NCI-H1105 (cell line): ENCODE data around the gene HIBCH.
A peak's percentile ranks its signal among the peaks of the same experiment; 100 is the strongest.
"Not testable (repeated sequence)": the region's sequence is repeated elsewhere in the genome, so short reads cannot be mapped to it uniquely, and the experiment has no call there.

ENCODE experiments used
- DNase-seq: peaks from one replicate; lab custom pipeline; 2025; lab: John Stamatoyannopoulos, UW

HIBCH gene

DNA sequence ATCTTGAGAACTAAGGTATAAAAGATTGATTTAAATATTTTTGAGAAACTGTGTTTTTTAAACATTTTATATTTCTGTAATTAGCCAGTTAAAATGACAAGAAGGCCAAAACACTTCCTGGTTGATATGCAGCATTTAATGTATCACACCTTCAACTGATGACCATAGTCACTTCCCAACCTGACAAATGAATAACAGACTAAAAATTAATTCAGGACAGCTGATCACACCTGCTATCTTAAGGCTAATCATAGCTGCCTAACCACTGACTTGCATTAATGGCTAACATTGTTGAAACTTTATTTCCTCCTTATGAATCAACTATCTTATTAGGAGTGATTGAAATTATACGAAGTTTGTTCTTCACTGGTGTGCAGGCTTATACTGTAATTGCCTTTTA is 131.3 kb downstream of the HIBCH start:
- no peak for DNase-seq

DNA sequence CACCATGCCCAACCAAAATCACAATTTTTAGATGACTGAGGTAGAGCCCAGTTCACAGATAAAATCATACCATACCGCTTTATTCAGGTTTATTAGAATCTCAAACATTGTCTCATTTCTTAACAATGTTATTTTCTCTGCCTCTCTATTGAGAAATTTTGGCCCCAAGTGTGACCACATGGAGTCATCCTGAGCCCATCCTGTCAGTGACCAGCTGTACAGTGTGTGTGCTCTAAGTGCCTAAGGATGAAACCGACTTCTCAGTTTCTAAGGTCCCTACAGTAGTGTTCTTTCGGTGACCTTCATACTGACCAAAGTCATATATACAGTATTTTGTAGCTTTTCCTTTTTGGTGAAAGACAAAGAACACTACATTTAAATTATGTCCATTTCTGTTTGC is 133.4 kb downstream of the HIBCH start:
- no peak for DNase-seq

DNA sequence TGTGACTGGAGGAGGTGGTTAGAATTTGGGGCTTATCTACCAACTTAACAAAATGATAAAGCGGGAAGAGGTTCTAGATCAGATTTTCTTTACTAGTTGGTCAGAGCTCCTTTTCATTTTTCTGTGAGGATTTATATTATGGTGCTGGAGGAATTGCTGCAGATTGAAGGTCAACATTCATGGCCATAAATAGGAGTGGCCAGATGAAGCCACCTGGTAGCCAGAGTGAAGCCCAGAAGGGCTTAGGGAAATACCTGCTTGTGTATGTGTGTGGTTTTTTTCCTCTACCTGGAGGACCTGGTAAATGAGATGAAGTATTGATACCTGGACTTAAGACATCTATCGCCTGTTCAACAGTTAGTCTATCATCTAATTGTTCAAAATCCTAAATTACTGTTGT is 134.2 kb downstream of the HIBCH start:
- no peak for DNase-seq

DNA sequence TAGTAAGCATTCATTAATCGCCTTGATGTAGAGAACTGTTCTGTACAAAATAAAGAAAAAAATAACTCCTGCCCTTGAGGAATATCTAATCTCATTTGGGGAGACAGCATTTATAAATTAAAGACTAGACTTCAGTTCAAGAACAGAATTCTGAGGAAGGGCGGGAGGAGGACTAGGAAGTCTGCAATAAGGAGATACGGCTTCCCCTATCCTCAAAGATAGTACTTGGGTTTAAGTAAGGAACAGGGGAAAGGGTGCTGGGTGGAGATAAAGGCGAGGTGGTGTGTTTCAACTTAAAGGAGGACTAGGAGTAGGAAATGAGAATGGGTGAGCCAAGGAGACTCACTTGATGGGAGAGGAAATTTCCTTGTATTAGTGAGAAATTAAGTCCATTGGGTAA is 135.2 kb downstream of the HIBCH start:
- DNase-seq = no peak

DNA sequence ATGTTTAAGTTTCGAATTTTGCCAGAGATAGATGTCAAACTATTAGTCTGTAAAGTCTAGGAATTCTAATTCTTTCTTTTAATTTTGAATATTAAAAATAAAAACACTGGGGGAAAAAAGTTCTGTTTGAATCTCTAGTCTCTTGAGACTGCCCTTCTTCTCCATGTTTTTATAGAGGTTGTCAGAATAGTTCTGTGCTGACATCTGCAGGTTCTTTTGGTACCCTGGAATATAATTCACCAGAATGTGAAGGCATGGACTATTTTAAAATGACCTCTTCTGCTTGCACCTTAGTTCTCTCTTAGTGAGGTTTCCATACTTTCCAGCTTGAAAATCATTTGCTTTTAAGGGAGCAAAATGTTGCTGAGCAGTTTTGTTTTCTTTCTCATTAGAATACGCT is 136.1 kb downstream of the HIBCH start:
- no peak for DNase-seq

DNA sequence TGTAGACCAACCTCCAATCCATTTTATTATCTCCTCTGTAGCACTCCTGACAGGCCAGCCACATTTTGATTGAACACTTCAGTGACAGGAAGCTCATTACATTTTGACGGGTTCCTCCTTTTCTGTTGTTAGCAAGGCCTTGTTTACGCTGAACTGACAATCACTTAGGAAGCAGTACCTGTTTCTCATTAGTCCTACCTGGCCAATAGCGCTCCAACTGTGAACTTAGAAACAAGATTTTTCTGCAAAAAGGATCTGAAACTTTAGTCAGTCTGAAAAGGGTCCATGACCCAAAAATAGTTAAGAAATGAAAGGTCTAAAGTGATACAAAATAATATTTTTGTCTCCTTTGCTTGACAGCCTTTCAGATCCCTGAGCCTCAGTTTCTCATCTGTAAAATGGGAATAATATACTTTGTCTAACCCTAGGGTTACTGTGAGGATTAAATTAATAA is 137.5 kb downstream of the HIBCH start:
- DNase-seq = no peak

DNA sequence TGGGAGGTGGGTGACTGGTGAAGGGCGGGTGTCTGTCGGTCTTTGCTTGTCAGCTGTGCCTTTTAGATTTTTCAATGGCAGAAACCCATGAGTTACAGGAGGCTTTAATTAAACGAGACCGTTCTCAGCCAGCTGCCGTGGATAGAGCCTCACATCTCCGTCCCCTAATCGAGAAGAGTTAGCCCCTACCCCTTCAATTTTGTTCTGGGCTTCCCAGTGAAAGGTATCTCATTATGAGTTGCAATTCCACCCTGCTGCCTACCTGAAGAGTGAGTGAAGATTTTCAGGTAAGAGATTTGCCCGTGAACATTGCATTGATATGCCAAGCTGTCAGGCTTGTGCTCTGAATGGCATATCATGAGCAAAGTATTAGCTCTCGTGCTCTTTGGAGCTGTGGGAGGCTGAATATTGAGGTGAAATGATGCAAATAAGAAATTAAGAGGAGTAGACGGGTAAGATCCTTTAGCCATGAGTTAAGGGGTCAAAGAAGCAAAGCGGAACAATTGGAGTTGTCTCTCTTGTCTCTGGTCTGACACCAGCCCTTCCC is 138.4 kb downstream of the HIBCH start:
- no peak for DNase-seq

DNA sequence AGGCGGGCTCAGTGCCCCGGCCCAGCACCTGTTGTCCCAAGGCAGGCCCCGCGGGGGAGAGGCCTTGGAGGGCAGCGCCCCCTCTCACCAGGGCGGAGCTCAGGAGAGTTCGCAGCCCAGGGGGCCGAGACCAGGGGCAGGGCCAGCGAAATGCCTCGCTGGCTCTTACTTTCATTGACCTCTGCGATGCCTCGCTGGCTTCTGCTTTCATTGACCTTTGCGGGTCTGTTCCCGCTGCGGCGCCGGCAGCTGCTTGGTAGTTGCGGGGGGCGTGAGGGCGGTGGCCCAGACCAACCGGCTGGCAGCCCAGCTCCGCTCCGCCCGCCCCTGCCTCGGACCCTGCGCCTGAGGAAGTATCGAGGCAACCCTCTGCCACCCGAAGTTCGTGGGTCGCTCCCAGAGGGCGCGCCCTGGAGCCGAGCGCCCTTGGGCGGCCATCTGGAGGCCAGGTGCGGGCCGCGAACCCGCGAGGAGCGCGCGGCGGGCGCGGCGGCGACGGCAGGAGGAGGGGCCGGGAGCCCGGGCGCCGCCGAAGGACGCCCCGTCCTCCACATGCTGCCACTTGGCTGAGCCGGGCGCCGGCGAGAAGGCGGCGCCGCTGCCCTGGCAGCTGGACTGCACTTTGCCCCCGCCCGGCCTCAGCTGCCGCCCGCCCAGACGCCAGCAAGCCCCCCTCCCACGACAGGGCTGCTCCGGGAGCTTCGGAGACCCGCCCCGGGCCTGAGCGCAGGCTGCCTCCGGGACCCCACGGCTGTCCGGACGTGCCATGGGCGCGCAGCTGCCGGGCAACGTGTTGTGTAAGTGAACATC is 139.1 kb downstream of the HIBCH start:
- peak; percentile 28 for DNase-seq

DNA sequence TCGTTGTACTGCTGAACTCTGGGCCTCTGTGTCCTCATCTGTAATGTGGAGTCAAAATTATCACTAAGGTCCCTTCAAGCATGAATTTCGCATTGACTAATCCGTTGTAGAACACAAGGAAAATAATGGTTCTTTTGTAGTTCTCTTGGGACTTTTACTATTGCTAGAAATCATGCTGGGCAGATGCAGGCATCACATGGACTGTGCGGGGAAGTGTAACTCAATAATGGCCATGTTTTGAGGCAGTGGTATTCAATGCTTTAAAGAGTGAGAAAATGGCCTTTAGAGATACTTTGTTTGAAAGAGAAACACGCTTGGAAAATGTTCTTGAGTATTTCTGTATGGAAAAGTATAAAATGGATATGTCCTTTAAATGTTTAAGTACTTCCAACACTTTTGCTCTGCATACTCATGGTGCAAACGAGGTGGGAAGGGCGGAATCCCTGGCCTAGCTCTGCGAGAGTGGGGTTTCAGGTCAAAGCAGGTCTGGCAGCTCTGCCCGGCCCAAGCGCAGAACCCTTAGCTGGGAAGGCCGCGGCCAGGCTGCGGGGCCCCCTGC is 139.8 kb downstream of the HIBCH start:
- no peak for DNase-seq

DNA sequence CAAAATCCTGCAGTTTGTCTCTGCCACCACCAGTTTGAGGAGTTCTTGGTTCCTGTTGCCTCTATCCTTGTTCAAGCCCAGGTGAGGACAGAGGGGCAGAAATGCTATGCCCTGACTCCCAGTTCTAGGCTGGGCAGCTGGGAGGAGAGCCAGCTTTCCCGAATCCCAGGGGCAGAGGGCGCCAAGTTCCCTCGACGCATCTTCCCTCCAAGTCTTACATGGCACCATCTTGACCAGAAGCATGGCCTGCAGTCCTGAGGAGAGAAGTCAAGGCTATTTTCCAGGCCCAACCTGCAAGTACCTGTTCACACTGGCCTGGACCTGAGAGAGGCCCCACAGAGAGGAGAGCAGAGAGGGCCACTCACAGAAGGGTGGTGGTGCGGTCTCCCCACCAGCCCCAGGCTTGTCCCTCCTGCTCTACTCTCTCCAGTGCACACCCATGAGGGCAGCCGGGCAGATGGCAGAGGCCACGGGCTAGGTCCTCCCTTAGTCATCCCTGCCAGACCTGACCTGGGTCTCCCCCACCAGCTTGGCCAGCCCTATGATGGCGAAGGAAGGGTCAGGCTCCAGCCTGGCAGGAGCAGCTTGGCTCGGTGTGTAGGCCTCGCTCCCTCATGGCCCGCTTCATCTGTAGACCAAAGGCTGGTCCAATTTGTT is 141.4 kb downstream of the HIBCH start:
- no peak for DNase-seq

DNA sequence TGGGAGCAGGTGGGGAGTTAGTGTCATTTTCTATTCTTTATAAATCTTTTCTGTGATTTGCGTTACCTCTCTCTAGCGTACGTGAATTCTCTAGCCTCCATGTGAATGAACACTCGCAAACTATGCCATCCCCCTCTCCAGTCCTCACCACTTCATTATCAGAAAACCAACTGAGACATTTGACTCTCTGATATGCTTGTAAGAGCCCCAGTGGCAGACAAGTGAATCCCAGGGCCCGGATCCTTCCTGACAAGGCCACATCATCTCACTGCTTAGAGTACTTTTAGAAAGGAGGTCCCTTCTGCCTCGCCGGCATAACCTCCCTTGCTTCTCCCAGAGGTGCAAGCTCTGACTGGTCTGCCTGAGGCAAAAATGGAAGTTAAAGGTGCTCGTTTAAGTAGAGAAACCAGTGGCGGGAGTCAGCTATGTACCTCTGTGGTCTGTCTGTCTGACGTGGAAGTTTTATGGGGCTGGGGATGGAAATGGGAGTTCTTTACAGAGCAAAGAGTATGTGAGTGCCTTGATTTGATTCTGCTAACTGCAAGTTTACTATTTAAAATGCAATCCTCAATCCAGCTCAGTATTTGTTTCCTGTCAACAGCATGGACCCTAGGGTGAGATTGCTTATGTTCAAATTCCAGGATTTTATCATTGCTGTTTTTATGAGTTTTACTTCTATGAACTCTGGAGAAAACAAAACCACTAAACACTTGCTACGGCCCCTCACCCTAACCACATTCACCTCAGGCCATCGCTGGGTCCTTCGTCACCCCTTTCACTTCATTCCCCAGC is 142.2 kb downstream of the HIBCH start:
- no peak for DNase-seq

DNA sequence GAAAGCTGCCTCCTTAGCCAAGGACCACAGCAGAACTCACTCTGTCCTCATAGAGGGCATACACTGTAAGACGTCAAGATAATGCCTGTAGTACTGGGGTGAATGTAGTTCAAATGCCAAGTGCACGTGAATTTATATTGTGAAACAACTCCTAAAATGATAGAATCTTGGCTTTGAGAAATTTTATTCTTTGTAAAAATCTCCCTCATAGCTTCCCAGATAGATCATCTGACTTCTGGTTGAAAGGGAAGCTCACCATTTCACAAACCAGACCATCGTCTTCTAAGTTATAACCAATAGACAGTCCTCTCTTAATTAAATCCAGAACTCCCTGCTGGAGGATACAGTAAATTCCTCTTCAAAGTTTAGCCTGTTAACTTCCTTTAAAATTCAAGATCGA is 146.2 kb downstream of the HIBCH start:
- DNase-seq = no peak

DNA sequence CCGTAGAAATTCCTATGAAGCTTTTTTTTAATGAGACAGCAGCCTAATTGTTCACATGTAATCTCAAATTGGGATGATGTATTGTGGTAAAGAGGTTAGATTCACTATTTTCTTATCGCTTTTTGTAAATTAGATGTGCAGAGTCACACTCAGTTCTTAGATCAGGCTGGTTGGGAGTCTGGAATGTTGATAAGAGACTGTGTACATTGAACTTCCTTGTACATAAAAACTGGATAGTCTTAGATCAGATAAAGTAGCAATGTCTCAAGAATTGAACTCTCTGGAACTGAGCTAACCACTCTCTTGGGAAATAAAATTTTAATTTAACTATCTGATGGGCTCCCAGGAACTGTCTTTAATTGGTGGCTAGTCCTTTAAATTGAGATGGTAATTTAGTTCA is 149.0 kb downstream of the HIBCH start:
- DNase-seq = no peak

DNA sequence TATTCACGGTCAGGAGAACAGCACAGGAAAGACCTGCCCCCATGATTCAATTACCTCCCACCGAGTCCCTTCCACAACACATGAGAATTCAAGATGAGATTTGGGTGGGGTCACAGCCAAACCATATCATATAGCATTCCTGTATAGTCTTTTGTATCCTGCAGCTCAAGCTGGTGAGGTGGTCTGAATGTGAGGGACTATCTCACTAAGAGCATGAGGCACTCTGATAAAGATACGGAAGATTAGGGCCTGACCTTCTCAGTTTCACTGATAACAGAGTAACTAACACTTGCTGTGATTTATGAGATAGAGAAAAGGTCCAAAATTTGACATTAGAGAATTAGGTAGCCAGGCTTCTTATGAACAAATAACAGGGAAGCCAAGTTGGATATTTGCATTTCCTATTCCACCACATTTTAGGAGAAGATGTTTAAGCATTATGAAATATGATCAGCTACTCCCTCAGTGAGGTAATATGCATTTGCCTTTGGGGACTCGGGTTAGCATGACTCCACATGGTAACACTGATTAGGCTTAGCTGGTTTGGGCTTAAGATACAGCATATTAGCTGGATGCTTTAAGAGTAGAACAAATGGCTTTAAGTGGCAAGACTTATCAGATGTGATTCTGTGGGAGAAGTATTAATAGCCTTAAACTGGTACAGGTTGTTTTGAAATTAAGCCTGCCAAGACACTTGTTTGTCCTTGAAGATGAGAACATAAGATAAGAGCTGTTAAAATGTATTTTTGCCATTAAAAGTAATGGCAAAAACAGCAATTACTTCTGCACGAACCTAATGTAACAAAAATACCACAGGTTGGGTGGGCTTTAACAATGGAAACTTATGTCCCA is 150.2 kb downstream of the HIBCH start:
- no peak for DNase-seq

DNA sequence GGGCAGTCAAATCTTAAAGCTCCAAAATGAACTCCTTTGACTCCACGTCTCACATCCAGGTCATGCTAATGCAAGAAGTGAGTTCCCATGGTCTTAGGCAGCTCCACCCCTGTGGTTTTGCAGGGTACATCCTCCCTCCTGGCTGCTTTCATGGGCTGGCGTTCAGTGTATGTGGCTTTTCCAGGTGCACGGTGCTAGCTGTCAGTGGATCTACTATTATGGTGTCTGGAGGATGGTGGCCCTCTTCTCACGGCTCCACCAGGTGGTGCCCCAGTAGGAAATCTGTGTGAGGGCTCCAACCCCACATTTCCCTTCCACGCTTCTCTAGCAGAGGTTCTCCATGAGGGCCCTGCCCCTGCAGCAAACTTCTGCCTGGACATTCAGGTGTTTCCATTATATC is 151.9 kb downstream of the HIBCH start:
- no peak for DNase-seq

DNA sequence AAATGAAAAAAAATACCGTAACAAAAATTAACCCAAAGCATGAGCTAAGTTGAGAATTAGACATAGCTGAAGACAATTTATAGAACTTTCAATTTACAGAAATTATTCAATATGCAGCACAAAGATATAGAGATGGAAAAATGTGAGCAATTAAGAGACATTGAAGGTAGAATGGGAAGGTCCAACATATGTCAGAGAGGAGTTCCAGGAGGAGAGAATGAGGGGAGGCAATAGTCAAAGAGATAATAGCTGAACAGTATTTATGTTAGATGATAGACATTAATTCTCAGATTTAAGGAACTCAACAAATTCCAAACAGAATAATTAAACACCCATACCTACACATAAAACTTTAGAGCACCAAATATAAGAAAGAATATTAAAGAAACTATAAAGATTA is 154.1 kb downstream of the HIBCH start:
- DNase-seq = no peak

DNA sequence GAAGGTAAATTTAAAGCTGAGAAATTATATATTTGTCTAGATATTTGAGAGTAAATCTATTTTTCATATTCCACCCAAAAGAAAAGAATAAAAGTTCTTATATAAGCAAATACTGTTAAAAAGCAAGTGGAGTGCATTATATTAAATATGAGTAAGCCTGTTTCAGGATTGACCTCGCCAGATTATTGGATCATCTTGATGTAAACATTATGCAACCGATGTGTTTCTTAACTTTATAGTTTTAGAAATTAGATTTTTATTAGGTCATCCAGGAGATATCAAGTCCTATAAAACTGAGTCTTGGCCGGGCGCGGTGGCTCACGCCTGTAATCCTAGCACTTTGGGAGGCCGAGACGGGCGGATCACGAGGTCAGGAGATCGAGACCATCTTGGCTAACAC is 156.8 kb downstream of the HIBCH start:
- no peak for DNase-seq

DNA sequence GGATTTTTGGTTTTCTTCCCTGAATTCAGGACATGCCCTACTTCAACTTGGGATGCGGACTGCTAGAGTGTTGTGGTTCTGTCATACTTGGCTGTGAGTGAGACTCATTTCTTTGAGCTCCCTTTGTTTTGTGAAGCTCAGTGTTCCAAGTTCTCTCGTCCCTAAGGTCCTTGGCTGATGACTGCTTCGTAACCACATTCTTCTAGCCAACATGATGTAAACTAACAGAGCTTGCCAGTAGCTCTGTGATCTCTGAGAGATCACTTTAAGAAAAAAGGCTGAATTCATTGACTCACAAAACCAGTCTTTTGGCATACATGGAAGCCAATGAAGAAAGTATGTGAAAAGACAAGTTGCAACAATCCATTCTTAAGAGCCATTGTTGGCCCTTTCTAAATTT is 160.2 kb downstream of the HIBCH start:
- no peak for DNase-seq

DNA sequence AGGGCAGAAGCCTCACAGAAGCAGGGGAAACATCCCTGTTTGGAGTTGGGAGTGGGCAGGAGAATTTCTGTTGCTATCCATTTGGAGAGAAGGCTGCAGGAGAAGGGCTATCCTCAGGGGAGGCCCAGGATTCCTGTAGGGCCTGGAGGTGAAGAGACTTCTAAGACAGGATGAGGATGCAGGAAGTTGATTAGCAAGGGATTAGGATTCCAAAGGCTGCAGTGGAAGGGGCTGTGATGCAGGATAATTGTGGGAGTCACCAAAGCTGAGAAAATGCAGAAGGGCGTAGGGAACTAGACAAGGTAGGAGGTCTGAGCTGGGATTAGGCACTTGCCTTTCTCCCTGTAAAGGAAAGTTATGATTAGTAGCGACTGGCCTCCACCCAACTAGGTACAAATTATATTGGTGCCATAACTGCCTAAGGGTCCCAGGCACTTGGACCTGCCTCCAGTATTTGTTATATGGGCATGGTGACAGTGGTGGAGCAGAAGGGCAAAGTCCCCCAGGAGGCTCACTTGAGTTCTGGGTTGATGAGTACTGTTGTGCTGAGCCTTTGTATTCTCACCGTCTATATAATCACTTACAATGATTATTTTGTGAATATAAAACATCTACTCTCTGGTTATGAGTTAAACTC is 160.7 kb downstream of the HIBCH start:
- no peak for DNase-seq

DNA sequence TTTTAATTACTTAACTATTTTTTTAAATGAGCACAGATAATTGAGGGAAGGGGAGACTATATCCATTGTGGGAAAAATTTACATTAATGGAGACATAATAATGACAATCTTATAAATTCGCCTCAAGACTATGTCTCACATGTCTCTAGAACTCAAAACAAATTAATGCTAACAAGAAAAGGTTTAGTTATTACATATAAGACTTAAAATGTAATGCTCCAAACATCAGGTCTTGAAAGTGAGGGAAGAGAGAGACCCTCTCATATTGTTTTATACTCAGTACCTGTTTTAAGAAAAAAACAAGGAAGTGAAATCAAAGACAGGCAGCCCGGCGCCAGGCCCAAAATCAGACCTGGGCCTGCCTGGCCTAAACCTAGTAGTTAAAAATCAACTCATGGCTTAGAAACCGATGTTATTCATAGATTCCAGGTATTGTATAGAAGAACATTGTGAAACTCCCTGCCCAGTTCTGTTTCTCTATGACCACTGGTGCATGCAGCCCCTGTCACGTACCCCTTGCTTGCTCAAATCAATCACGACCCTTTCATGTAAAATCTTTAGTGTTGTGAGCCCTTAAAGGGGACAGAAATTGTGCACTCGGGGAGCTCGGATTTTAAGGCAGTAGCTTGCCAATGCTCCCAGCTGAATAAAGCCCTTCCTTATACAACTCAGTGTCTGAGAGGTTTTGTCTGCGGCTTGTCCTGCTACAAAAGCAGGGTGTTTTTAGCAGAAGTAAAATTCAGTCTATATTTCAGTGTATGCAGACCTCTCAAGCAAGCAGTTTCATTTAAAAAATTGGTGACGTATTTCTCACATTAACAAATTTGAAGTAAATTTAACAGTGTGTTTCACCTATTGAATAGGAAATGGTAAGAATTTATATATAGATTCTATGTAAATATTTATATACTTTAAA is 161.8 kb downstream of the HIBCH start:
- not testable (repeated sequence) for DNase-seq
